K562 (cell line): ENCODE measurements around the gene HEY2. TPM values are rescaled to one million over a fixed set of nuclear protein-coding genes. Genes with fewer than 3 reads are reported as not detected.
A peak's percentile ranks its signal among the peaks of the same experiment; 100 is the strongest.

Experiments used
- CHD4 ChIP-seq: fragments of 200-600 bp; sonication (generic); IDR thresholded peaks from 3 replicates; pipeline ENCODE4 v1.6.1; 2012; ENCODE audit warnings: low read depth, mild to moderate bottlenecking, mixed read lengths, low read length, inconsistent platforms; ENCODE audit not compliant: insufficient read depth, insufficient replicate concordance, poor library complexity, severe bottlenecking
- E2F8 ChIP-seq: fragments of 450-650 bp; IDR thresholded peaks from 2 replicates; pipeline ENCODE4 v1.7.1; 2018; ENCODE audit warnings: mild to moderate bottlenecking, low read depth; ENCODE audit not compliant: partially characterized antibody
- ILF3 ChIP-seq: fragments of 450-650 bp; IDR thresholded peaks from 2 replicates; pipeline ENCODE4 v1.6.1; 2018; ENCODE audit warnings: antibody characterized with exemption, mild to moderate bottlenecking, moderate library complexity, borderline replicate concordance
- RBM34 ChIP-seq: fragments of 200-400 bp; formaldehyde crosslinking; IDR thresholded peaks from 2 replicates; pipeline ENCODE4 v1.6.1; 2018; ENCODE audit warnings: low read length, borderline replicate concordance; ENCODE audit not compliant: insufficient read depth
- SMARCE1 ChIP-seq: fragments of 450-650 bp; IDR thresholded peaks from 2 replicates; pipeline ENCODE4 v1.7.1; 2016; ENCODE audit warnings: mild to moderate bottlenecking
- polyA plus RNA-seq, 8 experiments: library from polyadenylated mRNA; depleted of rRNA in 4 of 8; stranded (reverse) in 5 of 8; unstranded in 3 of 8; fragments of >200 nt; fragmentation: Nextera tagmentation in 2 of 8; fragmentation: Illumina TruSeq in 1 of 8; extraction: Ambion mirVana in 2 of 8; extraction: Trizol in 1 of 8; gene quantifications; 2 replicates each; pipeline versions ENCODE4 v1.2.1 to v1.2.3, GENCODE V29; 2011 to 2014; ENCODE audit warnings: inconsistent platforms in 1 of 8, missing spikeins in 1 of 8
- total RNA-seq, 7 experiments: library from RNA; depleted of rRNA in 6 of 7; stranded (reverse); fragments of >200 nt in 6 of 7; fragmentation: Illumina TruSeq in 2 of 7; extraction: Trizol in 2 of 7; gene quantifications; 2 replicates each; pipeline versions ENCODE4 v1.2.1 to v1.2.3, GENCODE V29; 2011 to 2021; ENCODE audit warnings: low replicate concordance in 1 of 7
- TF ChIP-seq, protein P1 (sequence below): fragments of 450-650 bp; IDR thresholded peaks from 2 replicates; pipeline ENCODE4 v1.6.1; 2016; ENCODE audit warnings: low read depth
- TF ChIP-seq, protein P2 (sequence below), 2 experiments: fragments of 450-650 bp; IDR thresholded peaks; 2 replicates each; pipeline ENCODE4 v1.6.1; 2018; ENCODE audit warnings: mild to moderate bottlenecking in 2 of 2, low read depth in 1 of 2; ENCODE audit not compliant: partially characterized antibody in 2 of 2
- TF ChIP-seq, protein P3 (sequence below): sonication (generic); formaldehyde crosslinking; IDR thresholded peaks from 2 replicates; pipeline ENCODE4 v1.8.0; 2022; ENCODE audit warnings: mild to moderate bottlenecking, missing genetic modification reagents

HEY2 gene
- total and polyA plus RNA-seq, 9 of the 15 experiments (the other 6 are each of a cell fraction or from before 2014, with no cell fraction given) = 0.03 to 0.07 (median 0.06) TPM; not detected in 5

DNA sequence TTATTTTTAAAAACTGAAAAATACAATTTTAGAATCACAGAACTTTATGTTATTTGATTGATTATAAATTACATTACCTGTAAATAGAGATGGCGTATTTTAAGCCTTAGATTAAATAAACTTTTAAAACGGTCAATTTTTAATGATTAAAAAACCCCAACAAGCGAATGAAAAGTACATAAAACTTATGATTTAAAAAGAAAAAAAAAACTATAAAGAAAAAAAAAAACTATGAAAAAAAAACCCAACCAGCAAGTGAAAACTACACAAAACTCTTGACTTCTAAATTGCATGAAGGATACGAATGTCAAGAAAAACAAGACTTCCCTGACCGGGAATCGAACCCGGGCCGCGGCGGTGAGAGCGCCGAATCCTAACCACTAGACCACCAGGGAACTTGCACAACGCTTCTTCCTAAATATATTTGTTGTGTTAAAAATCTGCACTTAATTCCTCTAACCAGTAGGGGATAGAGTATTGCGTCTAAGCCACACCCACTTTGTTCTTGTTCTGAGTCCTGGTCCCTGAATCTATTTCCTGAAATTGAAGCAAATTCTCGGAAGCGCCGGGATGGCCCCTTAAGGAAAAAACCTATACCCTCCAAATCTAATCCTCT, 30.6 kb downstream of the HEY2 start (continued):
- TF ChIP-seq, protein P1, sequence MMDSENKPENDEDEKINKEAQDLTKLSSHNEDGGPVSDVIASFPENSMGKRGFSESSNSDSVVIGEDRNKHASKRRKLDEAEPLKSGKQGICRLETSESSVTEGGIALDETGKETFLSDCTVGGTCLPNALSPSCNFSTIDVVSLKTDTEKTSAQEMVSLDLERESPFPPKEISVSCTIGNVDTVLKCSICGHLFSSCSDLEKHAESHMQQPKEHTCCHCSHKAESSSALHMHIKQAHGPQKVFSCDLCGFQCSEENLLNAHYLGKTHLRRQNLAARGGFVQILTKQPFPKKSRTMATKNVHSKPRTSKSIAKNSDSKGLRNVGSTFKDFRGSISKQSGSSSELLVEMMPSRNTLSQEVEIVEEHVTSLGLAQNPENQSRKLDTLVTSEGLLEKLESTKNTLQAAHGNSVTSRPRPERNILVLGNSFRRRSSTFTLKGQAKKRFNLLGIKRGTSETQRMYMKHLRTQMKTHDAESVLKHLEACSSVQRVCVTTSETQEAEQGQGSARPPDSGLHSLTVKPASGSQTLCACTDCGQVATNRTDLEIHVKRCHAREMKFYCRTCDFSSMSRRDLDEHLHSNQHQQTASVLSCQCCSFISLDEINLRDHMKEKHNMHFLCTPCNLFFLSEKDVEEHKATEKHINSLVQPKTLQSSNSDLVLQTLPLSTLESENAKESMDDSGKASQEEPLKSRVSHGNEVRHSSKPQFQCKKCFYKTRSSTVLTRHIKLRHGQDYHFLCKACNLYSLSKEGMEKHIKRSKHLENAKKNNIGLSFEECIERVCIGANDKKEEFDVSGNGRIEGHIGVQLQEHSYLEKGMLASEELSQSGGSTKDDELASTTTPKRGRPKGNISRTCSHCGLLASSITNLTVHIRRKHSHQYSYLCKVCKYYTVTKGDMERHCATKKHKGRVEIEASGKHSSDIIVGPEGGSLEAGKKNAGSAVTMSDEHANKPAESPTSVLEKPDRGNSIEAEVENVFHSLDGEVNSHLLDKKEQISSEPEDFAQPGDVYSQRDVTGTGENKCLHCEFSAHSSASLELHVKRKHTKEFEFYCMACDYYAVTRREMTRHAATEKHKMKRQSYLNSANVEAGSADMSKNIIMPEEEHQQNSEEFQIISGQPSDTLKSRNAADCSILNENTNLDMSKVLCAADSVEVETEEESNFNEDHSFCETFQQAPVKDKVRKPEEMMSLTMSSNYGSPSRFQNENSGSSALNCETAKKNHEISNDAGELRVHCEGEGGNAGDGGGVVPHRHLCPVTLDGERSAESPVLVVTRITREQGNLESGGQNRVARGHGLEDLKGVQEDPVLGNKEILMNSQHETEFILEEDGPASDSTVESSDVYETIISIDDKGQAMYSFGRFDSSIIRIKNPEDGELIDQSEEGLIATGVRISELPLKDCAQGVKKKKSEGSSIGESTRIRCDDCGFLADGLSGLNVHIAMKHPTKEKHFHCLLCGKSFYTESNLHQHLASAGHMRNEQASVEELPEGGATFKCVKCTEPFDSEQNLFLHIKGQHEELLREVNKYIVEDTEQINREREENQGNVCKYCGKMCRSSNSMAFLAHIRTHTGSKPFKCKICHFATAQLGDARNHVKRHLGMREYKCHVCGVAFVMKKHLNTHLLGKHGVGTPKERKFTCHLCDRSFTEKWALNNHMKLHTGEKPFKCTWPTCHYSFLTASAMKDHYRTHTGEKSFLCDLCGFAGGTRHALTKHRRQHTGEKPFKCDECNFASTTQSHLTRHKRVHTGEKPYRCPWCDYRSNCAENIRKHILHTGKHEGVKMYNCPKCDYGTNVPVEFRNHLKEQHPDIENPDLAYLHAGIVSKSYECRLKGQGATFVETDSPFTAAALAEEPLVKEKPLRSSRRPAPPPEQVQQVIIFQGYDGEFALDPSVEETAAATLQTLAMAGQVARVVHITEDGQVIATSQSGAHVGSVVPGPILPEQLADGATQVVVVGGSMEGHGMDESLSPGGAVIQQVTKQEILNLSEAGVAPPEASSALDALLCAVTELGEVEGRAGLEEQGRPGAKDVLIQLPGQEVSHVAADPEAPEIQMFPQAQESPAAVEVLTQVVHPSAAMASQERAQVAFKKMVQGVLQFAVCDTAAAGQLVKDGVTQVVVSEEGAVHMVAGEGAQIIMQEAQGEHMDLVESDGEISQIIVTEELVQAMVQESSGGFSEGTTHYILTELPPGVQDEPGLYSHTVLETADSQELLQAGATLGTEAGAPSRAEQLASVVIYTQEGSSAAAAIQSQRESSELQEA = peak; percentile 82
- TF ChIP-seq SMARCE1 = no peak
- no peak for TF ChIP-seq CHD4
- no peak for TF ChIP-seq RBM34
- peak; percentile 54 for TF ChIP-seq E2F8
- TF ChIP-seq, protein P2, sequence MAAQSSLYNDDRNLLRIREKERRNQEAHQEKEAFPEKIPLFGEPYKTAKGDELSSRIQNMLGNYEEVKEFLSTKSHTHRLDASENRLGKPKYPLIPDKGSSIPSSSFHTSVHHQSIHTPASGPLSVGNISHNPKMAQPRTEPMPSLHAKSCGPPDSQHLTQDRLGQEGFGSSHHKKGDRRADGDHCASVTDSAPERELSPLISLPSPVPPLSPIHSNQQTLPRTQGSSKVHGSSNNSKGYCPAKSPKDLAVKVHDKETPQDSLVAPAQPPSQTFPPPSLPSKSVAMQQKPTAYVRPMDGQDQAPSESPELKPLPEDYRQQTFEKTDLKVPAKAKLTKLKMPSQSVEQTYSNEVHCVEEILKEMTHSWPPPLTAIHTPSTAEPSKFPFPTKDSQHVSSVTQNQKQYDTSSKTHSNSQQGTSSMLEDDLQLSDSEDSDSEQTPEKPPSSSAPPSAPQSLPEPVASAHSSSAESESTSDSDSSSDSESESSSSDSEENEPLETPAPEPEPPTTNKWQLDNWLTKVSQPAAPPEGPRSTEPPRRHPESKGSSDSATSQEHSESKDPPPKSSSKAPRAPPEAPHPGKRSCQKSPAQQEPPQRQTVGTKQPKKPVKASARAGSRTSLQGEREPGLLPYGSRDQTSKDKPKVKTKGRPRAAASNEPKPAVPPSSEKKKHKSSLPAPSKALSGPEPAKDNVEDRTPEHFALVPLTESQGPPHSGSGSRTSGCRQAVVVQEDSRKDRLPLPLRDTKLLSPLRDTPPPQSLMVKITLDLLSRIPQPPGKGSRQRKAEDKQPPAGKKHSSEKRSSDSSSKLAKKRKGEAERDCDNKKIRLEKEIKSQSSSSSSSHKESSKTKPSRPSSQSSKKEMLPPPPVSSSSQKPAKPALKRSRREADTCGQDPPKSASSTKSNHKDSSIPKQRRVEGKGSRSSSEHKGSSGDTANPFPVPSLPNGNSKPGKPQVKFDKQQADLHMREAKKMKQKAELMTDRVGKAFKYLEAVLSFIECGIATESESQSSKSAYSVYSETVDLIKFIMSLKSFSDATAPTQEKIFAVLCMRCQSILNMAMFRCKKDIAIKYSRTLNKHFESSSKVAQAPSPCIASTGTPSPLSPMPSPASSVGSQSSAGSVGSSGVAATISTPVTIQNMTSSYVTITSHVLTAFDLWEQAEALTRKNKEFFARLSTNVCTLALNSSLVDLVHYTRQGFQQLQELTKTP (IDR thresholded peaks at IDR 0.05; ENCODE audit: low read depth in 1 of 2, partially characterized antibody in 2 of 2) = peak in 1 of 2 experiments; percentile 73
- no peak; the same call in 1 of the 2 replicates for TF ChIP-seq ILF3
- TF ChIP-seq, protein P3, sequence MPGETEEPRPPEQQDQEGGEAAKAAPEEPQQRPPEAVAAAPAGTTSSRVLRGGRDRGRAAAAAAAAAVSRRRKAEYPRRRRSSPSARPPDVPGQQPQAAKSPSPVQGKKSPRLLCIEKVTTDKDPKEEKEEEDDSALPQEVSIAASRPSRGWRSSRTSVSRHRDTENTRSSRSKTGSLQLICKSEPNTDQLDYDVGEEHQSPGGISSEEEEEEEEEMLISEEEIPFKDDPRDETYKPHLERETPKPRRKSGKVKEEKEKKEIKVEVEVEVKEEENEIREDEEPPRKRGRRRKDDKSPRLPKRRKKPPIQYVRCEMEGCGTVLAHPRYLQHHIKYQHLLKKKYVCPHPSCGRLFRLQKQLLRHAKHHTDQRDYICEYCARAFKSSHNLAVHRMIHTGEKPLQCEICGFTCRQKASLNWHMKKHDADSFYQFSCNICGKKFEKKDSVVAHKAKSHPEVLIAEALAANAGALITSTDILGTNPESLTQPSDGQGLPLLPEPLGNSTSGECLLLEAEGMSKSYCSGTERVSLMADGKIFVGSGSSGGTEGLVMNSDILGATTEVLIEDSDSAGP = no peak
